BJ (cell line): Measurements from ENCODE around the gene ETV6. TPM values are rescaled to one million over a fixed set of nuclear protein-coding genes. Genes with fewer than 3 reads are reported as not detected.

Experiments used
- CTCF ChIA-PET: fragments of 350-600 bp; formaldehyde crosslinking; extraction: SDS; loops from one replicate; lab custom pipeline; 2021; ENCODE audit warnings: antibody characterized with exemption, inconsistent platforms; lab: Yijun Ruan, JAX
- POLR2A ChIA-PET: fragments of 300-600 bp; sonication (Branson Sonifier 250); formaldehyde crosslinking; extraction: SDS; loops from one replicate; lab custom pipeline; 2021; ENCODE audit warnings: antibody characterized with exemption; lab: Charles Lee
- DNase-seq: peaks from one replicate; pipeline ENCODE4 v3.0.0-alpha.2; 2011; ENCODE audit warnings: low read depth
- H3K27me3 ChIP-seq: 2 replicates; pipeline ENCODE4 v1.6.0; 2011; ENCODE audit warnings: low read length; ENCODE audit not compliant: control insufficient read depth, insufficient read depth
- H3K36me3 ChIP-seq: 2 replicates; pipeline ENCODE4 v1.5.1; 2011; ENCODE audit warnings: low read length; ENCODE audit not compliant: control insufficient read depth, insufficient read depth
- H3K4me3 ChIP-seq: 2 replicates; pipeline ENCODE4 v1.5.1; 2011; ENCODE audit warnings: low read depth, mild to moderate bottlenecking, control low read depth, low read length
- polyA plus RNA-seq: library from polyadenylated mRNA; depleted of rRNA; stranded (reverse); fragments of >200 nt; gene quantifications from 2 replicates; pipeline ENCODE4 v1.2.3, GENCODE V29; 2011
- TF ChIP-seq, protein P1 (sequence below): IDR thresholded peaks from 2 replicates; pipeline ENCODE4 v1.5.1; 2011; ENCODE audit warnings: low read depth, mild to moderate bottlenecking, control low read depth, inconsistent platforms, low read length, moderate library complexity; ENCODE audit not compliant: insufficient read depth

ETV6 gene
- polyA plus RNA-seq, 1 experiment: 10.7 TPM

DNA sequence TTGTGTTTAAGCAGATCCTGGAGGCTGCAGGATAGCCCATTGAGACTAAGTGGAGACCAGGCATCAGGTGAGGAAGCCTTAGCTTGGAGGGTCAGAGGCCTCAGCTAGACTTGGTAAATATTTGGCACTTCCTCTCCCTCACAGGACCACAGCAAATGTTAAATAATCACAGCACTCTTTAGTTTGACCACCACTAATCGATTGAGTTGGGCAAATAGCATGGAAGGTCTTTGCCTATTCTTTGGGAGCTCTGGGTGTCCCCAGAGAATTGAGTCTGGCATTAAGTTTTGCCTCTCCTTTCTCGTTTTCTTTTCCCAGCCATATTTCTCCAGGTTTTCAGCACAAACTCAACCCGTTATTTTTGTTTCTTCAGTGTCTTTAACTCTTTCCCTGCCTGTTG, 61.4 kb downstream of the ETV6 start:
- Histone ChIP-seq H3K27me3 (no peaks in the 10 kb centered on the region), H3K4me3 (no peak overlapping the region), H3K36me3 (no peaks in the 10 kb centered on the region; the same call in 1 of the 2 replicates)
- ChIA-PET CTCF (interaction anchor here (0.5 kb wide), 1 partner anchor 1031 kb away, joined by 3 read pairs; no protein-coding TSS in a partner anchor), POLR2A (no interaction called here)
- no peak for DNase-seq
- TF ChIP-seq, protein P1, sequence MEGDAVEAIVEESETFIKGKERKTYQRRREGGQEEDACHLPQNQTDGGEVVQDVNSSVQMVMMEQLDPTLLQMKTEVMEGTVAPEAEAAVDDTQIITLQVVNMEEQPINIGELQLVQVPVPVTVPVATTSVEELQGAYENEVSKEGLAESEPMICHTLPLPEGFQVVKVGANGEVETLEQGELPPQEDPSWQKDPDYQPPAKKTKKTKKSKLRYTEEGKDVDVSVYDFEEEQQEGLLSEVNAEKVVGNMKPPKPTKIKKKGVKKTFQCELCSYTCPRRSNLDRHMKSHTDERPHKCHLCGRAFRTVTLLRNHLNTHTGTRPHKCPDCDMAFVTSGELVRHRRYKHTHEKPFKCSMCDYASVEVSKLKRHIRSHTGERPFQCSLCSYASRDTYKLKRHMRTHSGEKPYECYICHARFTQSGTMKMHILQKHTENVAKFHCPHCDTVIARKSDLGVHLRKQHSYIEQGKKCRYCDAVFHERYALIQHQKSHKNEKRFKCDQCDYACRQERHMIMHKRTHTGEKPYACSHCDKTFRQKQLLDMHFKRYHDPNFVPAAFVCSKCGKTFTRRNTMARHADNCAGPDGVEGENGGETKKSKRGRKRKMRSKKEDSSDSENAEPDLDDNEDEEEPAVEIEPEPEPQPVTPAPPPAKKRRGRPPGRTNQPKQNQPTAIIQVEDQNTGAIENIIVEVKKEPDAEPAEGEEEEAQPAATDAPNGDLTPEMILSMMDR: no peak

DNA sequence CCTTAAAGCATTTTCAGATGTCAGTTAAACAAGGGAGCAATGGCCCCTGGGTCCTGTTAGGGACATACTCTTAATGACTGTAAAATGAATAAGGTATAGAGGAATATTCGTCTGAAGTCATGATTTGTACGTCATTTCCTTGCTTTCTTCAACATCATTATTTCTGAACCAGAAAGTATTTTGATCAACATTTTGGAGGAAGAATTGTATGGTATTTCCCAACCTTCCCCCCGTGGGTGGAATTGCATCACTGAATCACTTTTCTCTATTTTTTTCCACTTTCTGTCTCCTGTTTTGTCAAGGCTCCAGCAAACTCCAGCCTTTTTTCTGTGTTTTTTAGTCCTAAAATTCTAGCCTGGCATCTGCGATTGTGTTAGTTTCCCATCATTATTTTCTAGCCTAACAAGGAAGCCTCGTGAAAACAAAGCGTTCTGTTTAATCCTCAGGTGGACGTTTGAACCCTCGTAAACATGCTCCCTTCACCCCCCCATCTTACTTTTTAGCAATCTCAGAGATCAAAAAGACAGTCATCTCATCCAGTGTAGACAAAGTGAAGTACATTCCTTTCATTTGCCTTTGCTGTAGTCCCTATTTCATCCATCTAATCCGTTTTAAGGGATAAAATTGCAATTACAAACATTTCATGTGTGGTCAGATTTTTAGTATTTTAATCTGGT, 62.3 kb downstream of the ETV6 start:
- no peaks in the 10 kb centered on the region for H3K27me3 ChIP-seq
- no peak overlapping the region for H3K4me3 ChIP-seq
- ChIA-PET POLR2A (no interaction called here), CTCF (no interaction called here)
- TF ChIP-seq, protein P1: no peak
- DNase-seq: no peak
- no peaks in the 10 kb centered on the region; the same call in 1 of the 2 replicates for H3K36me3 ChIP-seq

DNA sequence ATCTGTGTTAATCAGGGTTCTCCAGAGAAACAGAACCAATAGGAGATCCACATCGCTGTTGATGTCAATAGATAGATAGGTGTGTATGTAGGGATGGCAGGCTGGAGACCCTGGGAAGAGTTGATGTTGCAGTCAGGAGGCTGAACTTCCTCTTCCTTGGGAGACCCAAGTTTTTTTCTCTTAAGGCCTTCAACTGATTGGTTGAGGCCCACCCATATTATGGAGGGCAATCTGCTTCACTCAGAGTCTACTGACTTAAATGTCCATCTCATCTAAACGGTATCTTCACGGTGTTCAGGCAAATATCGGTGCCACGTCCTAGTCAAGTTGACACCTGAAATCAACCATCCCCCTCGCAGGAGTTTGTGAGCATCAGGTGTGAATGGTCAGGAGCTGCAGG, 63.0 kb downstream of the ETV6 start:
- TF ChIP-seq, protein P1: no peak
- CTCF ChIA-PET: no interaction called here
- Histone ChIP-seq H3K27me3 (no peaks in the 10 kb centered on the region), H3K36me3 (no peaks in the 10 kb centered on the region; the same call in 1 of the 2 replicates), H3K4me3 (no peak overlapping the region)
- no peak for DNase-seq
- POLR2A ChIA-PET: no interaction called here

DNA sequence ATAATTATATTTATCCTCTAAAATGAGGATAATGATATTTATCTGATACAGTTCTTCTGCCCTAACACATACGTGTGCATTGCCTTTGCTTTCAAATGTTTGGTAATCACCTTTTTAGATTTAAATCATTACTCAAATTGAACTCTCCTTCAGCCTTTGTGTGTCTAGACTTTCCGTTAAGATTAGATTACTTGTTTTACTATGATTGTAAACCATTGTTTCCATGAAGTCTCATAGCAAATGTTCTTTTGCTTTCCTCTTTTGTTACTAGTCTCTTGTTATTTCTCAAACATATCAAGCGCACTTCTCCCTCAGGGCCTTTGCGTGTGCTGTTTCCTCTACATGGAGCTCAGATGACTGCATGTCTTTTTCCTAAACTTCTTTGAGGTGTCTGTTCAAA, 63.7 kb downstream of the ETV6 start:
- POLR2A ChIA-PET: no interaction called here
- CTCF ChIA-PET: no interaction called here

DNA sequence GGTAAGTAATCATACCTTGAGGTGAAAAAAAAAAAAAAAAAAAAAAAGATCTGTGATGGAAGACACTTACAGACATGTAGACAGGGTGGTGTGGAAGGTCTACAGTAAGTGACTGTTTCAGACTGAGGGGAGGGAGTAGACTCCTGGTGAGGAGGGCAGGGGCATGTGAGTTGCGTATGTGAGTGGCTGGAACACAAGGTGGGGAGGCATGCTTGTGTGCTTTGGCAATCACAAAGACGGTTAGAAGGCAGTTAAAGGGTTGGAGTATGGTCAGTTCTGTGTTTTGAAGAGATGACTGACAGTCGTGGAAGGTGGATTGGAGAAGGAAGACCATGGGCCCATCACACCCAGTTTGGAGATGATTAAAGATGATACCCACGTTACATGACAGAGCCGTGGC, 65.2 kb downstream of the ETV6 start:
- no peaks in the 10 kb centered on the region; the same call in 1 of the 2 replicates for H3K36me3 ChIP-seq
- H3K27me3 ChIP-seq: no peaks in the 10 kb centered on the region
- ChIA-PET POLR2A (no interaction called here), CTCF (no interaction called here)
- no peak for DNase-seq
- H3K4me3 ChIP-seq: no peak overlapping the region
- TF ChIP-seq, protein P1: no peak

More for the DNA sequence above, 63.7 kb downstream of the ETV6 start:
- TF ChIP-seq, protein P1: no peak
- no peaks in the 10 kb centered on the region for H3K27me3 ChIP-seq
- no peak overlapping the region for H3K4me3 ChIP-seq
- no peaks in the 10 kb centered on the region; the same call in 1 of the 2 replicates for H3K36me3 ChIP-seq
- no peak for DNase-seq
